Ishikawa (cell line): ENCODE data around the gene TNRC6B.

Experiments
- CEBPB ChIP-seq: IDR thresholded peaks from 2 replicates; pipeline ENCODE4 v1.6.1; 2012
- CREB1 ChIP-seq: IDR thresholded peaks from 2 replicates; pipeline ENCODE4 v1.6.1; 2012; ENCODE audit warnings: low read depth
- EGR1 ChIP-seq: IDR thresholded peaks from 2 replicates; pipeline ENCODE4 v1.6.1; 2012
- EP300 ChIP-seq: IDR thresholded peaks from 2 replicates; pipeline ENCODE4 v1.6.1; 2012; ENCODE audit warnings: borderline replicate concordance
- FOXM1 ChIP-seq: IDR thresholded peaks from 2 replicates; pipeline ENCODE4 v1.6.1; 2012; ENCODE audit warnings: low read depth, borderline replicate concordance
- MAX ChIP-seq: IDR thresholded peaks from 2 replicates; pipeline ENCODE4 v1.6.1; 2012
- NFIC ChIP-seq: IDR thresholded peaks from 2 replicates; pipeline ENCODE4 v1.6.1; 2012
- RAD21 ChIP-seq: IDR thresholded peaks from 2 replicates; pipeline ENCODE4 v1.6.1; 2012; ENCODE audit warnings: low read depth
- REST ChIP-seq: IDR thresholded peaks from 2 replicates; pipeline ENCODE4 v1.6.1; 2012; ENCODE audit warnings: low read depth, mild to moderate bottlenecking
- TAF1 ChIP-seq: IDR thresholded peaks from 2 replicates; pipeline ENCODE4 v1.6.1; 2012; ENCODE audit warnings: low read depth, mild to moderate bottlenecking
- TCF12 ChIP-seq: IDR thresholded peaks from 2 replicates; pipeline ENCODE4 v1.6.1; 2012; ENCODE audit warnings: low read depth
- TEAD4 ChIP-seq: IDR thresholded peaks from 2 replicates; pipeline ENCODE4 v1.6.1; 2012
- USF1 ChIP-seq: IDR thresholded peaks from 2 replicates; pipeline ENCODE4 v1.6.1; 2012
- YY1 ChIP-seq: IDR thresholded peaks from 2 replicates; pipeline ENCODE4 v1.6.1; 2012; ENCODE audit warnings: low read depth
- ZBTB7A ChIP-seq: IDR thresholded peaks from 2 replicates; pipeline ENCODE4 v1.6.1; 2012; ENCODE audit warnings: low read depth

Gene TNRC6B

GRCh38 chr22:40204321-40205116, 26.8 kb downstream of the TNRC6B start:
- TF ChIP-seq EGR1: no peak
- no peak for TF ChIP-seq EP300
- no peak for TF ChIP-seq USF1
- no peak for TF ChIP-seq RAD21
- no peak for TF ChIP-seq REST
- TF ChIP-seq CREB1: no peak
- no peak for TF ChIP-seq TAF1
- TF ChIP-seq MAX: no peak
- TF ChIP-seq ZBTB7A: no peak
- no peak for TF ChIP-seq TCF12

GRCh38 chr22:40206561-40206960, 28.8 kb downstream of the TNRC6B start:
- TF ChIP-seq FOXM1: no peak
- no peak for TF ChIP-seq EGR1
- no peak for TF ChIP-seq TEAD4
- TF ChIP-seq USF1: no peak
- no peak for TF ChIP-seq TAF1
- no peak for TF ChIP-seq MAX
- no peak for TF ChIP-seq EP300
- no peak for TF ChIP-seq YY1
- TF ChIP-seq CEBPB: no peak
- TF ChIP-seq NFIC: no peak
- no peak for TF ChIP-seq CREB1

GRCh38 chr22:40210818-40211217, 33.1 kb downstream of the TNRC6B start:
- TF ChIP-seq FOXM1: no peak
- no peak for TF ChIP-seq USF1

- no peak for TF ChIP-seq USF1
Measured at GRCh38 chr22:40211476-40212054, 33.8 kb downstream of the TNRC6B start.

- TF ChIP-seq EP300 (no peak), TAF1 (no peak), RAD21 (no peak), TEAD4 (no peak)
Measured at GRCh38 chr22:40212121-40212520, 34.4 kb downstream of the TNRC6B start.

GRCh38 chr22:40213478-40213877, 35.8 kb downstream of the TNRC6B start:
- TF ChIP-seq EGR1: no peak
- TF ChIP-seq MAX: no peak
- no peak for TF ChIP-seq TCF12
- no peak for TF ChIP-seq NFIC
- no peak for TF ChIP-seq CREB1
- no peak for TF ChIP-seq FOXM1
- TF ChIP-seq ZBTB7A: no peak
- no peak for TF ChIP-seq USF1
- TF ChIP-seq CEBPB: no peak
- no peak for TF ChIP-seq TAF1
- TF ChIP-seq RAD21: no peak
- TF ChIP-seq EP300: no peak
- TF ChIP-seq REST: no peak
- TF ChIP-seq YY1: no peak
